ENCODE measurements around the gene ASPSCR1.

The ASPSCR1 gene

DNA sequence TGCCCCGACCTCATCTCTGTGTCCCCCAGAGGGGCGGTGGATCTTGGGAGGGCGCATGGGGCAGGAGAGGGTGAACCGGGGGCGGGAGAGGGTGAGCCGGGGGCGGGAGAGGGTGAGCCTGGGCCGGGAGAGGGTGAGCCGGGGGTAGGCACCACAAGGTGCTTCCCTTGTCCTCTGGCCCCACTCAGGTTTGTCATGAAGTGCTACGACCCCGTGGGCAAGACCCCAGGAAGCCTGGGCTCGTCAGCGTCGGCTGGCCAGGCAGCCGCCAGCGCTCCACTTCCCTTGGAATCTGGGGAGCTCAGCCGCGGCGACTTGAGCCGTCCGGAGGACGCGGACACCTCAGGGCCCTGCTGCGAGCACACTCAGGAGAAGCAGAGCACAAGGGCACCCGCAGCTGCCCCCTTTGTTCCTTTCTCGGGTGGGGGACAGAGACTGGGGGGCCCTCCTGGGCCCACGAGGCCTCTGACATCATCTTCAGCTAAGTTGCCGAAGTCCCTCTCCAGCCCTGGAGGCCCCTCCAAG is 18.9 kb downstream of the ASPSCR1 start:
- in situ Hi-C loops (cut with HindIII; ENCODE audit: low sequenced_read_pairs), result no loop called here

DNA sequence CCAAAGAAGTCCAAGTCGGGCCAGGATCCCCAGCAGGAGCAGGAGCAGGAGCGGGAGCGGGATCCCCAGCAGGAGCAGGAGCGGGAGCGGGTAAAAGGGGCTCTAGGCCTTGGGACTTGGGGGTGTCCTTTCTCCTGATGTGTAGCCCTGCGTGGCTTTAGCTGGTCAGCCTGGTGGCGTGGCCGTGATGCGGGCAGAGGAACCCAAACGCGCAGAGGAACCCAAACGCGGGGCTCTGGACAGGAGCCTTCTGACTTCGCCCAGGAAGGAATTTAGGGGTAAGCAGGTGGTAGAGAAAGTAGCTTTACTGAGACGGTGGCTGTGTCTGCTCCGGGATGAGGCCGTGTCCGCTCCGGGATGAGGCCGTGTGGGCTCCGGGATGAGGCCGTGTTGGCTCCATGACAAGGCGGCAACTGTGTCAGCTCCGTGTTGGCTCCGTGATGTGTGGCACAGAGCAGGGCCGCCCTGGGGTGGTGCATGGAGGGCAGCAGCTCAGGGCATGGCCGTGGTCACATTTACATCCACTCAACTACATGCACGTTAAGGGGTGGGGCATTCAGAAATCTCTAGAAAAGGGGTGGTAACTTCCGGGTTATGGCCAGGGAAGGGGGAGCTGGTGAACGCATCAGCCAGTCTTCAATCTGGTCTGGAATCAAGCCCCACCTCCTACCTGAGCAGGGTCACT is 19.5 kb downstream of the ASPSCR1 start:
- in situ Hi-C loops (cut with HindIII; ENCODE audit: low sequenced_read_pairs), result no loop called here

DNA sequence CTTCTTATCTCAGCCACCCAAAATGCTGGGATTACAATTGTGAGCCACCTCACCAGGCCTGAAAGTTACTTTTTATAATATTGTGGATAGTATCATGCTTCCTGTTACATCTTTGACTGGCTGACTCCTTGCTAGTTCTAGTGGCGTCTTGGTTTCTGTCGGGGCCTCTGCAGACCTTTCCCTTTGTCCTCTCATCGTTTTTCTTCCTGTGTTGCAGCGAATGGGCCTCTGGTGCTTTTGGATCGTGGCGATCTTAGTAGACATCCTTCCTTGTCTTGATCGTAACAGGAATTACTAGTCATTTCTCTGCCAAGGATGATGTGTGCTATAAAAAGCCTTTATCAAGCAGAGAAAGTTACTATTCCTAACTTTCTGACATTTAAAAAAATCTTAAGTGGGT is 20.8 kb downstream of the ASPSCR1 start:
- in situ Hi-C loops (cut with HindIII; ENCODE audit: low sequenced_read_pairs), result no loop called here

DNA sequence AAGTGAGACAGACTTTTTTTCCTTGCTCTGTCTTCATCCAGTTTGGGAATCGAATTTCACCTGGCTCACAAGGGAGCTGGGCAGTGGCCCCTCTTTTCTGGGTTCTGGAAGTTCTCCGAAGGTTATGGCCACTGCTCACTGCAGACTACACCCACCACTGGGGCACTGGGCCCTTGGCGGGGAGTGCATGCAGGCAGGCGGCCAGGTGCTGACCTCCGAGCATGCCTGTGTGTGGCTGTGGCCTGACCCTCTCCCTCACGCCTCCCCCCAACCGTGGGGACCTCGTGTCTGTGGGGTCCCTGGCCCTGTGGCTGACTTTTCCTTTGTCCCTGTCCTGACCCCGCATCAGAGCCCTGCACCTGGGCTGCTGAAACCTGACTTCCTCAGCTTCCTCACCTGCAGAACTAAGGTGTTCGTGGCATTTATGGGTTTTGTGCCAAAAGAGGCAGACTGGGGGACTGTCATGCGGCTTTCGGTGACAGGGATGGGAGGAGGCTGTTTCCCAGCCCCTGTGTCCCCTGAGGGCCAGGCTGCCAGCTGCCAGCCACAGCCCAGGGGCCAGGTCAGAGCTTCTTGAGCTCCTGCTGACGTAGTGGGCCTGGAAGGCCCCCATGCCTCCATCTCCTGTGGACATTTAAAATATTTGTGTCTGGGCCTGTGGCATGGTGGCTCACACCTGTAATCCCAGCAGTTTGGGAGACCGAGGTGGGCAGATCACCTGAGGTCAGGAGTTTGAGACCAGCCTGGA is 21.4 kb downstream of the ASPSCR1 start:
- in situ Hi-C loops (cut with HindIII; ENCODE audit: low sequenced_read_pairs), result no loop called here

DNA sequence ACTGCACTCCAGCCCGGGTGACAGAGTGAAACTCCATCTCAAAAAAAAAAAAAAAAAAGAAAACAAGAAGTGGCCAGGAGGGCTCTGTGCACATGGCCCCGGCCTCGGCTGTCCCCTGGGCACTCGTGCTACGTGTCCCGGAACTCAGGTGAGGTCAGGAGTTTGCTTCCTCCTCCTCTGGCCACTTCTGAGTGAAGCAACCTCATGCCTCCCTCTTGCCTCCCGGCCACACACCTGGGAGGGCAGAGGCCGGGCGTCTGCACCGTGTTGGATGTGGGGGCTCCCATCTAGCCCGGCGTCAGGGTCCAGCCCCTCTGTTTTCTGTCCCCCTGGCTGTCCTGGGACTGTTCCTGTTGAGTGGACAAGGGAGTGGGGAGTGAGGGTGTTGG is 22.2 kb downstream of the ASPSCR1 start:
- in situ Hi-C loops (cut with HindIII; ENCODE audit: low sequenced_read_pairs), result no loop called here

DNA sequence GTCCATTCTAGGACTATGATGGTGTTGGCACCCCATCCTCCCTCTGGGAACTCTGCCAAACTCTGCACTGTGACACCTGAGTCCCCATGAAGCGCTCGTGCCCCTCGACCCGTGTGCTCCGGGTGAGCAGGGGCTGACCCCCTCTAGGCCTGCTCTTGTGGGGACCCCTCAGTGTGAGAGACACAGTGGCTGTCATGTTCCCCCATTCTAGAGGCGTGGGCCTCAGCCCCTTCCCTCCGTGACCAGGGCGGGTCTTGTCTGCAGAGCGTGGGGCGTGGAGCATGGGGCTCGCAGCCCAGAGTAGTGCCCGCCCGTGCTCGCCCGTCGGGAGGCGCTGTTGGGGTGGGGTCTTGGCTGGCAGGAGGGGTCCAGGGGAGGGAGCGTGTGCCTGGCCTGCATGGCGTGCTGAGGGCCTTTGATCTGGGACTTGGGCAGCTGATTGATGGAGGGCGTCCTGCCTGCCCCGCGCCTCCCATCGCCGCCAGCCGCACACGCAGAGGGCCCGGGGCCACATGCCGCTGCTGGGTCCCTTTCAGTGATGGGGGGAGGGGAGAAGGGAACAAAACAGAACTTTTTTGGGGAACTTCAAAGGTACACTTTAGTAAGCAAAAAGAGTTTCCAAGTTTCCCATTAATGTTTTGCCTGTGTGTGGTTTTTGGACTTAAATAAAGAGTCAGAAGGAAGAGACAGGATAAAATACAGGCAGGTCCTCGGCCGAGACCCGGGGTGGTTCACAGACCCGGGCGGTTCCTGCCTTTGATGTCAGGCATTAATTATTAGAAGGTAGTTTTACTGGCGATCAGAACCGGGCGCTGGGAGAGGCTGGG is 22.8 kb downstream of the ASPSCR1 start:
- in situ Hi-C loops (cut with HindIII; ENCODE audit: low sequenced_read_pairs), result no loop called here

DNA sequence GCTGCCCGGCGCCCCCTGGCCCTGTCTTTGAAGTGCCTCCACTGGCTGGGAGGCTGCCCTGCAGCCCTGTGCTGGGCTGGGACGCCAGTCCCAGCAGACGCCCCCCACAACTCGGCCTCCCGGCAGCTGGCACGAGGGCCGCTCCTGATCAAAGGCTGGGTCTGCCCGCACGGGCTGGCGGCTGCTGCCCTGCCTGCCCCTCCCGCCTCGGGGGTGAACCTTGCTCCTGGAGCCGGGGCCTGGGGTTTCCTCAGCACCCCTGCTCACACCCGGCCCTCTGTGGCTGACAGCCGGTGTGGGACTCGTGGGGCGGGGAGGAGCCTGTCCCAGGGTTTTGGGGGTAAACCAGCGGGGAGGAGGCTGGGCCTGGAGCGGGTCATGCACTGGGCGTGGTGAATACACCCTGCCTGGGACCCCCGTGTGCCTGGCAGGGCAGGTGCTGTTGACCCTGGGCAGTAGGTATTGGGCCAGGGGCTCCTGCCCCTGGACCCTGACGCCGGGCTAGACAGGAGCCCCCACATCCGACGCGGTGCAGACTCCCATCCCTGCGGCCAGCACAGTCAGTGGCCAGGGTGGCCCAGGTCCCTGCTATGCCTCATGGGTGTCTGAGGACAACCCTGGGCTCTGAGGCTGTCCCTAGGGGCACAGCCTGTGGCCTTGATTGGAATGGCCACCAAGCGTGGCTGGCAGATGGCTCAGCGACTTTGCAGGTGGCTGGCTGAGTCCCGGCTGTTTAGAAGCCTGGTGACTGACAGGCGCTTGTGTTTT is 23.6 kb downstream of the ASPSCR1 start:
- in situ Hi-C loops (cut with HindIII; ENCODE audit: low sequenced_read_pairs), result no loop called here

DNA sequence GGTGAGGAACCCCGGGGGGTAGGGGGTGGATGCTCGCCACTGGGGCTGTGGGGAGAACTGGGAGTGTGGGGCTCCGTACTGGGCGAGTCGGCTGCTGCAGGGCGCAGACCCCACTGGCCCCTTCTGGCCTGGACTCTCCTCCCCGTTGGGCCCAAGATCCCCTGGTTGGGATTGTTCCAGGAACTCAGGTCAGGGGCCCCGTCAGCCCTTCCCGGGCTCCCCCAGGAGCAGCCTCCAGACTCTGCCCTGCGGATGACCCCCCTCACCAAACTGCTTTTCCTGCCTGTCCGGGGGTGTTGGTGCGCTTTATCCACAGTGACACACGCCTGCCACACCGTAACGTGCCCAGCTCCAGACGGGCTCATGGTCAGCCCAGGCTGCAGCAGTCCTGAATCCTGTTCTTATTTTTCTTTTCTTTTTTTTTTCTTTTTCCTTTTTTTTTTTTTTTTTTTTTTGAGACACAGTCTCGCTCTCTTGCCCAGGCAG is 24.2 kb downstream of the ASPSCR1 start:
- in situ Hi-C loops (cut with HindIII; ENCODE audit: low sequenced_read_pairs), result no loop called here

DNA sequence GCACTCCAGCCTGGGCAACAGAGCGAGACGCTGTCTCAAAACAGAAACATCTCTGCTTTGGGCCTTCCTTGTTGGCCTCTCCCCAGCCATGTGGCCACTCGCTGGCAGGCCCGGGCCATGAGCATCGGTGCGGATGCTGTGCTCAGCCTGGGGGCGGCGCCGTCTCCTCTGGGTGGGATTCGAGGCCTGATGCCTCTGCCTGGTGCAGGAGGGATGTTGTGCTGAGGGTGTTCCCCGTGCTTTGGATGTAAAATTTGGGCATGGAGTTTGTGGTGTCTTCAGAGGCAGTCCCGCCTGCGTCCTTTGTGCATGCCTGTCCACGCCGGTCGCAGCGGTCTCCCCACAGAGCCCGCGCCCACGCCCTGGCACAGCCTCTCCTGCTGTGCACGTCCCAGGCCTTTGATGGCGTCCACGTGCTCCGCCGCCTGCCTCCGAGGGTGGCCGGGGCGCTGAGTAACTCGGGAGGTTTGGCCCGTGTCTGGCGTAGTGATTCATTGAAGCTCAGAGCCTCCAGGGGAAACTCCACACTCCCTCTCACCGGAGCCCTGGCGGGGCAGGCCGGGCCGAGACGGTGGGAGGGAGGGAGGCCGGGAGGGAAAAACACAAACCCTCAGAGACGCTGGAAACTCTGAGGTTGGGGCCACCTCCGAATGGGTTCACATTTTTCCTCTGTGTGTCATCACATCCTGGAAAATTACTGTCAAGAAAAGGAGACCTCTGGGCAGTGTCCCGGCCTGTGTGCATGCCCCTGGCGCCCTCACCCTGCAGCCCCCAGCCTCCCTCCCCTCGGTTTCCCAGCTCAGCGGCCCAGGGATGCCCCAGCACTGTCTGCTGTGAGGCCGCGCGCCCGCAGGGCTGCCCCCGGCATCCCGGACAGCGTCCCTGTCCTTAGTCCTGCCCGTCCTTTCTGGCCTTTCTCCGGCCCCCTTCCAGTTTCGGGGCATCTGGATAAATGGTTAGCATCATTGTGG is 26.3 kb downstream of the ASPSCR1 start:
- in situ Hi-C loops (cut with HindIII; ENCODE audit: low sequenced_read_pairs), result no loop called here

DNA sequence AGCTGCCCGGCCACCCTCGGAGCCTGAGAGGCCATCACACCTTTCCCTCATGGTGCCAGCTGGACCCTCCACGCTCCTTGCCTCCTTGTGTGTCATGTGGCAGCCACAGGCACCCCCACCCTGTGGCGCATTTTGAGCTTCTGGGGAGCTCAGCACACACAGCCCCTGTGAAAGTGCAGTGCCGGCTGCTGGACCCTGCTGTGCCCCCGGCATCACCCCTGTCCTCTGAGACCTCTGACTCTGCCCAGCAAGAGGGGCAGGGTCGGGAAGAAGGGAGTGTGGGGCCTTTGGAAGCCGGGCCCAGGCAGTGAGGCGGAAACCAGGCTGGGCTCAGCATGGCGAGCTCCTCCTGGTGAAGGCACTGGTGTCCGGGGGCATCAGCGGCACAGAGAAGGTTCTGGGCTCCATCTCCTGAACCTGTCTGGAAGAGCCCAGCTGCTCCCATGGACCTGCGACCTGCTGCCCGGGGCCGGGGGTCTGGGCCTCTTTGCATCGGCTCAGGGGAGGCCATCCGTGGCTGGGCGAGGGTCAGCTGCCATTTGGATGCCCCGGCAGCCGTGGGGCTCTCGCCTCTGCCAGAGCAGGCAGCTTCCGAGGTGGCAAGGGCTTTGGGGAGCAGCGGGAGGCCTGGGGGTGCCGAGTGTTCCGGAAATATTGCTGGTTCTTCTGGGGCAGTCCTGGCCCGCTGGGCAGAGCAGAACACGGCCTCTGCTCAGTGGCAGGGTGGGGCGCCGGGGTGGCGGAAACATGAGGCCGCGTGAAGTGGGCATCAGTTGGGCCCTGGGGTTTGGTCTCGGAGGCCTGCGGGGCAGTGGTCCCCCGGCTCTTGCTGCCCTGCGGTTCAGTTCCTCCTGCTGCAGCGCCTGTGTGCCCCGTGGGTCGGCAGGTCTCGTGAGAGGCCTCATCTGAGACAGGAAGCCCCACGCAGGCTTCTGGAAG is 27.4 kb downstream of the ASPSCR1 start:
- in situ Hi-C loops (cut with HindIII; ENCODE audit: low sequenced_read_pairs), result no loop called here

DNA sequence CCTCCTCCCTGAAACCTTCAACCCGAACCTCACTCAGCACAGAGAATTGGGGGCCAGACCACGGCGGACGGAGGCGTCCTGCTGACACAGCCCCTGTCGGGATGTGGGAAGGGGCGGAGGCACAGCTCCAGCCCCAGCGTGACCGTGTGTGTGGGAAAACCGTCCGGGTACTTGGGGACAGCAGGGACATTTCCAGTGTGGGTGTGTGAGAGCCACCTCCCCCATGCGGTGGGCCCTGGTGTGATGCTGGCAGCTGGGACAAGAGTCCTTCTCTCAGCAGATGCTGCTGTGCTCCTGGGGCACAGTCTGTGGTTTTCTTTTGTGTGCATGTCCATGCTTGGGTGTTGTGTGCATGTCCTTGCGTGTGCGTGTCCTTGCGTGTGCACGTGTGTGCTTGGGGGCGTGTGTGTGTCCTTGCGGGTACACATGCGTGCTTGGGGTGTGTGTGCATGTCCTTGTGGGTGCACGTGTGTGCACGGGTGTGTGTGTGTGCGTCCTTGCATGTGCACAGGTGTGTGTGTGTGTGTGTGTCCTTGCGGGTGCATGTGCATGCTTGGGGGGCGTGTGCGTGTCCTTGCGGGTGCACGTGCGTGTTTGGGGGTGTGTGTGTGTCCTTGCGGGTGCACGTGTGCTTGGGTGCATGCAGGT is 28.4 kb downstream of the ASPSCR1 start:
- in situ Hi-C loops (cut with HindIII; ENCODE audit: low sequenced_read_pairs), result no loop called here

DNA sequence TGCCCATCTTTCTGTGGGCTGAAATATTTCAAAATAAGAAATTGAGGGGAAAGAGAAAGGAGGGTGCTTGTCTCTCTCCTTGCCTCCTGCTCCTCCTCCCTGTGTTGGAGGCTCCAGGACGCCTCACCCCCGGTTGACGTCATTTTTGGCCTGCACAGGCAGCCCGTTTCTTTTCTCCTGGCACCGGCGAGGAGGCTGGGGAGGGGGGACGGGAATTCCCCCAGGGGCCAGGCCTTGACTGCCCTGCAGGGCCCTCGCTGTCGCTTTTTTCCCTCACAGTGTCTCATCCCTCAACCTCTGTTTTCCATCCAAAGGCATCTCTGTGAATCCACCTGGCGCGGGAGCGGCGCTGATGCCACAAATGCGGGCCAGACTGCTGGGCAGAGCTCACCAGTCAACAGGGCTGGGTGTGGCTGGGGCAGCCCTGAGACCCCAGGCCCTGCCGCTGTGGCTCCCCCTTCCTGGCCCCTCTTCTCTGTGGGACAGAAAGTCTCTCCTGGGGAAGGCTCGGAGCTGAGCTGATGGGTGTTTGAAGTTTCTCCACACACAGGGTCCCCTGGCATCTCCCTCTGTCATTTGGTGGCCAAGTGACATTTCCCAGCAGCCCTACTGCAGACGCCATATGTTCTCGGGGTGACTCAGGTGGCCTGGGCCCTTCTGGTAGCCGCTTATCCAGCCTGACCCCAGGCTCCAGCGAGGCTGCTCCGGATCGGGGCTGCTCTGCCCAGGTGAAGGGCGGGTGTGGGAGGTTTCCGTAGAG is 29.2 kb downstream of the ASPSCR1 start:
- in situ Hi-C loops (cut with HindIII; ENCODE audit: low sequenced_read_pairs), result no loop called here

DNA sequence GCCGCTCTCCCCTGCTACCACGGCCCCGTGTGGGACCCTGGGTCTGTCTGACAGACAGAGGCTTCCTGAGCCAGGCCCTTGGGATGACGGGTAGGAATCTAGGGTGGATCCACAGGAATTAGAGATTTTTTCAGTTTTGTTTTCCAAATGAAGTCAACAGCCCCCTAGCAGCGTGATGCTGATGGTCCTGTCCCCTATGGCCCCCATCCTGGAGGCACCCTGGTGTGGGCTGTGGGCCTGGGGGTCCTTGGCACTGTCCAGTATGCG is 29.7 kb downstream of the ASPSCR1 start:
- in situ Hi-C loops (cut with HindIII; ENCODE audit: low sequenced_read_pairs), result no loop called here

DNA sequence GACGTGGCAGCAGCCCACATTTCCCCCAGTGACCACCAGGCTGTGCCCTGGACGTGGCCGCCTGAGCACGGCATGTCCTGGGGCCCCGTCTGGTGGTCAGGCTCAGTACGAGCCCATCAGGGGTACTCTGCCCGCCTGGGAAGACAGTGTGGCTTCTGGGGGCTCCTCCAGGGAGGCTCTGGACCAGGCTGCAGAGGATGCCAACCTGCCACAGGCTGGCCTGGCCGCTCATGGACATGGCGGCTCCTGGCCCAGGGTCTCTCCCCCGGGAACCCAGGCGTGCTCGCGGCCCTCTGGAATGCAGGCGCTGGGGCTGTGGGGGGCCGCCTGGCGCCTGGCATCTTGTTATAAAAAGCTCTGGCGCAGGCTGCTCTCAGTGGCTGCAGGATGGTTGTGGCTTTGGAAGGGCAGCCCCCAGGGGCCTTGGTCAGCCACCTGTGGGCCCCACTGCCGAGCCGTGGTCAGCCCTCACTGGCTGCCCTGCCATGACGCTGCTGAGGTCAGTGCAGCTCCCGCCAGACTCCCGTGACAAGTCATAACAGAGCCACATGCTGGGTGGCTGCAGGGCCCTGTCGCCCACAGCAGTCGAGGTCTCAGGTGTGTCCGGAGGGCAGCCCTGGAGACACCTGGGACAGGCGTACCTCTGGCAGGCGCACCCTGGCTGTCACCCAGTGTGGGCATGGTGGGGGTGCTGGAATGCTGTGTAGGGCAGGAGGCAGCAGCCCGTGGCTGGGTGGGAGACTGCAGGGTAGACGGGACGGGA is 30.2 kb downstream of the ASPSCR1 start:
- in situ Hi-C loops (cut with HindIII; ENCODE audit: low sequenced_read_pairs), result no loop called here

DNA sequence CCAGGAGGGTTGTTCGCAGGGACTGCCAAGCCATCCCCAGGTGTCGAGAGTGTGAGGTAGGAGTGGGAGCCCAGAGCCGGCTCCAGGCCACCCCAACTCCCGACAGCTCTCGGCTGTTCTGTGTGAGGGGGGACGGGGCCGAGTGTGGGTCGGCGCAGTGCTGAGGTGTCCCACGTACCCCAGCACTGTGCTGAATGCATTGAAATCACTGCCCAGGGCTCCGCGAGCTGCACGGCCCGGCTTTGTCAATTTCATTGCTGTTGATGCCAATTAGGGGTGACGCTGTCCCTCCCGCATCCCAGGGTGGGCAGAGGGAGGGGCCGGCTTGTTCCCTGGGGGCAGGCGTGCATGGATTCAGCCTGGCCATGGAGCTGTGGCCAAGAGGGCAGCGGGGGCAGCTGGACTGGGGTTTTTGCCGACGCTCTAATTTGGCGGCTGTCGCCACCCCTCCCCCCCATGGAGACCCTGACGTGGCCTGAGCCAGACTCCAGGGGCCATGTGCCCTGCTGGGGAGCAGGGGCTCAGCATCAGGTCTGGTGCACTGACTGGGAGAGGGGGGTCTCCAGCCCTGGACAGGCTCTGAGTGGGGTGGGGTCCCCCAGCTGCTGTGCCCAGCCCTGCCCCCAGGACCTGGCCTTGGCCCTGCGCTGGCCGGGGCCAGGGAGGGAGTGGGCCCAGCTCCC is 31.0 kb downstream of the ASPSCR1 start:
- in situ Hi-C loops (cut with HindIII; ENCODE audit: low sequenced_read_pairs), result no loop called here

DNA sequence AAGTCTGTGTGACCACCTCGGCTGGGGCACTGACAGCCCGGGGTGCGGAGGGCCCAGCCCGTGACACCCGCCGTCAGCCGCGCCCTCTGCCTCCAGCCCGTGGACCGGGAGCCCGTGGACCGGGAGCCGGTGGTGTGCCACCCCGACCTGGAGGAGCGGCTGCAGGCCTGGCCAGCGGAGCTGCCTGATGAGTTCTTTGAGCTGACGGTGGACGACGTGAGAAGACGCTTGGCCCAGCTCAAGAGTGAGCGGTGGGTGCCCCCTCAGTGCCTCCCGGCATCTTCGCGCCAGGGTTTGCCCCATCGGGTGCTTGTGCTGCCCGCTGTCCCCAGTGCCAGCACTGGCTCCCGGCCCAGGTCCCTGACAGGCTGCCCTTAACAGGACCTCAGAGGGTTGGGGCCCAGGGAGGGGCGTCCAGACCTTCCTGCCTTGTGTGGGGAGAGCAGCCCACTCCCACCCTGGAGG is 31.5 kb downstream of the ASPSCR1 start:
- in situ Hi-C loops (cut with HindIII; ENCODE audit: low sequenced_read_pairs), result no loop called here
